KMS-11 (cell line): ENCODE results near the gene CNRIP1.
"Not testable (repeated sequence)": the region's sequence is repeated elsewhere in the genome, so short reads cannot be mapped to it uniquely, and the experiment has no call there.

Experiments
- H2AFZ ChIP-seq: fragments of 200-600 bp; sonication (generic); 2 replicates; pipeline ENCODE4 v1.6.1; 2016; ENCODE audit warnings: antibody characterized with exemption, mixed run types, low read depth
- H3K27ac ChIP-seq: fragments of 200-600 bp; sonication (generic); 2 replicates; pipeline ENCODE4 v1.6.1; 2016; ENCODE audit warnings: mild to moderate bottlenecking, mixed run types
- H3K27me3 ChIP-seq: fragments of 200-600 bp; sonication (generic); 2 replicates; pipeline ENCODE4 v1.6.1; 2017; ENCODE audit warnings: mild to moderate bottlenecking, low read depth, mixed run types, moderate library complexity; ENCODE audit not compliant: insufficient read depth
- H3K36me3 ChIP-seq: fragments of 200-600 bp; sonication (generic); 2 replicates; pipeline ENCODE4 v1.6.1; 2017; ENCODE audit warnings: mild to moderate bottlenecking, mixed run types; ENCODE audit not compliant: insufficient read depth
- H3K4me1 ChIP-seq: fragments of 200-600 bp; sonication (generic); 2 replicates; pipeline ENCODE4 v1.6.1; 2016; ENCODE audit warnings: mild to moderate bottlenecking, low read depth, mixed run types; ENCODE audit not compliant: poor library complexity, severe bottlenecking
- H3K4me2 ChIP-seq: fragments of 200-600 bp; sonication (generic); 2 replicates; pipeline ENCODE4 v1.7.0; 2016; ENCODE audit warnings: mild to moderate bottlenecking, mixed run types
- H3K4me3 ChIP-seq: fragments of 200-600 bp; sonication (generic); IDR thresholded peaks from 2 replicates; pipeline ENCODE4 v1.6.1; 2017; ENCODE audit warnings: low read depth, low read length, mixed read lengths; ENCODE audit not compliant: insufficient read depth
- H3K79me2 ChIP-seq: fragments of 200-600 bp; sonication (generic); 2 replicates; pipeline ENCODE4 v1.6.1; 2016; ENCODE audit warnings: low read depth, mixed run types; ENCODE audit not compliant: insufficient read depth
- H3K9ac ChIP-seq: fragments of 200-600 bp; sonication (generic); 2 replicates; pipeline ENCODE4 v1.6.1; 2016; ENCODE audit warnings: mild to moderate bottlenecking, mixed run types
- H4K20me1 ChIP-seq: fragments of 200-600 bp; sonication (generic); 2 replicates; pipeline ENCODE4 v1.6.1; 2016; ENCODE audit warnings: mild to moderate bottlenecking, mixed run types; ENCODE audit not compliant: insufficient read depth
- TF ChIP-seq, protein P1 (sequence below): fragments of 200-600 bp; sonication (generic); conservative IDR thresholded peaks from 2 replicates; pipeline ENCODE4 v1.6.1; 2017; ENCODE audit warnings: low read depth, mild to moderate bottlenecking, antibody characterized with exemption, low read length, moderate library complexity, mixed read lengths

CNRIP1 gene

DNA sequence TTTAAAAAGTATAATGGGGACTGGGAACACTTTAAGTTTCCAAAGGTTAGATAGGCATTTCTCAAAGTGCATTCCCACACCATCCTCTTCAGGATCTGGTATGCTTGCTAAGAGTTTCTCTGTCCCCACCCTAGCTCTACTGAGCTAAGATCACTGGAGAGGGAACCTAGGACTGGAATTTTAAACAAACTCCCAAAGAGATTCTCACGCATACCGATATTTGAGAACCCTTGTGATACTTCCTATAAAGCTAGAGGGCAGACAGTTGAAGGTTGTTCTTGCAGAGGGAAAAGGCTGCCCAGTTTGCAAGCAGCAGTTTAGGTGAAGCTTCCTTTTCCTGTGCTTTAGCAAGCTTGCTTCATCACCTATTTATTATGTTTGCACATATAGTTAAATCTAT lies 3.6 kb downstream of the CNRIP1 start:
- Histone ChIP-seq H3K4me1 (no peaks in the 10 kb centered on the region), H3K36me3 (no peaks in the 10 kb centered on the region; the same call in 1 of the 2 replicates), H3K9ac (no peak overlapping the region), H3K79me2 (no peaks in the 10 kb centered on the region), H2AFZ (no peak overlapping the region), H3K27ac (no peak overlapping the region), H3K4me3 (no peak overlapping the region), H4K20me1 (no peaks in the 10 kb centered on the region), H3K4me2 (no peak overlapping the region), H3K27me3 (no peaks in the 10 kb centered on the region)
- TF ChIP-seq, protein P1, sequence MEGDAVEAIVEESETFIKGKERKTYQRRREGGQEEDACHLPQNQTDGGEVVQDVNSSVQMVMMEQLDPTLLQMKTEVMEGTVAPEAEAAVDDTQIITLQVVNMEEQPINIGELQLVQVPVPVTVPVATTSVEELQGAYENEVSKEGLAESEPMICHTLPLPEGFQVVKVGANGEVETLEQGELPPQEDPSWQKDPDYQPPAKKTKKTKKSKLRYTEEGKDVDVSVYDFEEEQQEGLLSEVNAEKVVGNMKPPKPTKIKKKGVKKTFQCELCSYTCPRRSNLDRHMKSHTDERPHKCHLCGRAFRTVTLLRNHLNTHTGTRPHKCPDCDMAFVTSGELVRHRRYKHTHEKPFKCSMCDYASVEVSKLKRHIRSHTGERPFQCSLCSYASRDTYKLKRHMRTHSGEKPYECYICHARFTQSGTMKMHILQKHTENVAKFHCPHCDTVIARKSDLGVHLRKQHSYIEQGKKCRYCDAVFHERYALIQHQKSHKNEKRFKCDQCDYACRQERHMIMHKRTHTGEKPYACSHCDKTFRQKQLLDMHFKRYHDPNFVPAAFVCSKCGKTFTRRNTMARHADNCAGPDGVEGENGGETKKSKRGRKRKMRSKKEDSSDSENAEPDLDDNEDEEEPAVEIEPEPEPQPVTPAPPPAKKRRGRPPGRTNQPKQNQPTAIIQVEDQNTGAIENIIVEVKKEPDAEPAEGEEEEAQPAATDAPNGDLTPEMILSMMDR, result no peak

DNA sequence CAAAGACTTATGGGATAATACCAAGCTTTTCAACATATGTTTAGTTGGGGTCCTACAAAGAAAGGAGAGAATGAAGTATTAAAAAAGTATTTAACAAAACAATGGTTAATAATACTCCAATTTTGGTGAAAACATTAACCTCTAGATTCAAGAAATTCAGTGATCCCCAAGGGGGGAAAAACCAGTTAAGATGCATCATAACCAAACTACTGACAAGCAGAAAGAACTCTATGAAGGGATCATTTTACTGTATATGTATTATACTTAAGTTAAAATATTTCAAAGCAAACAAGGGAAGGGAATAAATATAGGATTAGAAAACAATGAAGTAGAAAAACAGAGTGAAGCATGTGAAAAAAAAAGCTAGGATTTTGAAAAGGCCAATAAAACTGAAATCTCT lies 8.7 kb downstream of the CNRIP1 start:
- Histone ChIP-seq H3K9ac (no peak overlapping the region), H3K27me3 (no peaks in the 10 kb centered on the region), H3K4me1 (no peaks in the 10 kb centered on the region), H3K4me2 (no peak overlapping the region), H3K27ac (no peak overlapping the region), H2AFZ (no peak overlapping the region), H3K79me2 (no peaks in the 10 kb centered on the region), H4K20me1 (no peaks in the 10 kb centered on the region), H3K4me3 (no peak overlapping the region), H3K36me3 (no peaks in the 10 kb centered on the region; the same call in 1 of the 2 replicates)
- TF ChIP-seq, protein P1, result no peak

- Histone ChIP-seq H3K4me2 (no peak overlapping the region), H3K4me3 (no peak overlapping the region), H3K9ac (no peak overlapping the region), H3K79me2 (no peaks in the 10 kb centered on the region), H2AFZ (no peak overlapping the region), H3K4me1 (no peaks in the 10 kb centered on the region), H3K27me3 (no peaks in the 10 kb centered on the region), H4K20me1 (no peaks in the 10 kb centered on the region), H3K36me3 (no peaks in the 10 kb centered on the region), H3K27ac (no peak overlapping the region)
- TF ChIP-seq, protein P1, result no peak
Observed at GRCh38 chr2:68309426-68309825, 10.3 kb downstream of the CNRIP1 start.

DNA sequence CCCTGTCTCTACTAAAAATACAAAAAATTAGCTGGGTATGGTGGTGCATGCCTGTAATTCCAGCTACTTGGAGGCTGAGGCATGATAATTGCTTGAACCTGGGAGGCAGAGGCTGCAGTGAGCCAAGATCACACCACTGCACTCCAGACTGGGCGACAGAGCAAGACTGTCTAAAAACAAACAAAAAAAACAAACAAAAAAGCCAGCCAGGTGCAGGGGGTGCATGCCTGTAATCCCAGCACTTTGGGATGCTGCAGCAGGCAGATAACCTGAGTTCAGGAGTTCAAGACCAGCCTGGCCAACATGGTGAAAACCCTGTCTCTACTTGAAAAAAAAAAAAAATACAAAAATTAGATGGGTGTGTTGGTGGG lies 15.9 kb downstream of the CNRIP1 start:
- H2AFZ ChIP-seq, H3K36me3 ChIP-seq, H3K4me1 ChIP-seq, H3K27ac ChIP-seq, H3K4me2 ChIP-seq, H3K79me2 ChIP-seq, H3K27me3 ChIP-seq, H4K20me1 ChIP-seq, H3K4me3 ChIP-seq, H3K9ac ChIP-seq: not testable (repeated sequence)

DNA sequence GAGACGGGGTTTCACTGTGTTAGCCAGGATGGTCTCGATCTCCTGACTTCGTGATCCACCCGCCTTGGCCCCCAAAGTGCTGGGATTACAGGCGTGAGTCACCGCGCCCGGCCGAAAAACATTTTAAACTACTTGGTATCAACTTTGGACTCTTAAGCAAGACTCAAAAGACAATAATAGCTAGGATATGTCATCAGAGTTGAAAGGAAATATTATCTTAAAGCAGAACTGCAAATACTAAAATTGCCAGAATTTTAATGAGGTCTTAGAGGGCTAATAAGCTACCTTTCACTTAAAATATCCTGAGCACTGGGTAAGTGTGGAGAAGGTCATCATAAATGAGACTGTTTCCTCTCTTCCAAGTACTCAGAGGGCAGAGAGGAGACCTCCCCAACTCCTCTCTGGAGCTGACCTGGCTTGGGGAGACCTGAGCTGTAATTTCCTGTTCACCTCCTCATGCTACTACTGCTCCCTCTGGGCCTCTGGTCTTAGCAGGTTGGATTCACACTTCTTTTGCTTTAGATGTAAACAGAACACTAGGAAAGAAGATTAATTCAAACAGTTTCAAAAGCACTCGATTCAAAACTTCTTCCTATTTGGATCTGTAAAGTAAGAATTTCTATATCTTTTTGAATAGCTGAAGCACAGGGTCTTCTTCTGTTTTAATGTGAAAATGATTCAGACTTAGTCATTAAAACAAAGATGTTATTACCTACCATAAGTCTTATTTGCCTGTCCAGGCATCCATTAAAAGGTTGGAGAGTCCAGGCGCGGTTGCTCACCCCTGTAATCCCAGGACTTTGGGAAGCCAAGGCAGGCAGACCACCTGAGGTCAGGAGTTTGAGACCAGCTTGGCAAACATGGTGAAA lies 16.5 kb downstream of the CNRIP1 start:
- TF ChIP-seq, protein P1, result no peak
- no peak overlapping the region for H3K4me2 ChIP-seq
- H2AFZ ChIP-seq, result no peak overlapping the region

More for the DNA sequence above, 16.5 kb downstream of the CNRIP1 start:
- no peak overlapping the region for H3K27ac ChIP-seq
- no peaks in the 10 kb centered on the region for H3K36me3 ChIP-seq
- no peaks in the 10 kb centered on the region for H3K4me1 ChIP-seq
- H3K79me2 ChIP-seq, result no peaks in the 10 kb centered on the region
- no peak overlapping the region for H3K9ac ChIP-seq
- no peaks in the 10 kb centered on the region for H4K20me1 ChIP-seq
- no peak overlapping the region for H3K4me3 ChIP-seq
- no peaks in the 10 kb centered on the region for H3K27me3 ChIP-seq
